Hepatocyte (in vitro differentiated cells): ENCODE results near the gene PSAPL1. TPM values are rescaled to one million over a fixed set of nuclear protein-coding genes. Genes with fewer than 3 reads are reported as not detected.

Experiments
- DNase-seq: peaks from one replicate; pipeline ENCODE4 v3.0.0-alpha.2; 2016; ENCODE audit warnings: low spot score
- H2AFZ ChIP-seq: fragments of 200-600 bp; sonication (generic); 2 replicates; pipeline ENCODE4 v1.6.0; 2016; ENCODE audit warnings: antibody characterized with exemption, mild to moderate bottlenecking
- H3K27ac ChIP-seq: fragments of 200-600 bp; sonication (generic); 2 replicates; pipeline ENCODE4 v1.5.1; 2016; ENCODE audit warnings: mild to moderate bottlenecking
- H3K27me3 ChIP-seq: fragments of 200-600 bp; sonication (generic); 2 replicates; pipeline ENCODE4 v1.6.1; 2016
- H3K36me3 ChIP-seq: fragments of 200-600 bp; sonication (generic); replicated peaks from 2 replicates; pipeline ENCODE4 v1.5.1; 2016; ENCODE audit warnings: low read depth; ENCODE audit not compliant: insufficient read depth
- H3K4me1 ChIP-seq: fragments of 200-600 bp; sonication (generic); 2 replicates; pipeline ENCODE4 v1.5.1; 2016; ENCODE audit warnings: mild to moderate bottlenecking, moderate library complexity; ENCODE audit not compliant: insufficient read depth
- H3K4me2 ChIP-seq: fragments of 200-600 bp; sonication (generic); 2 replicates; pipeline ENCODE4 v1.6.0; 2016
- H3K4me3 ChIP-seq: fragments of 200-600 bp; sonication (generic); 2 replicates; pipeline ENCODE4 v1.5.1; 2016; ENCODE audit warnings: mild to moderate bottlenecking
- H3K79me2 ChIP-seq: fragments of 200-600 bp; sonication (generic); 2 replicates; pipeline ENCODE4 v1.6.0; 2017; ENCODE audit warnings: mild to moderate bottlenecking
- H3K9me2 ChIP-seq: fragments of 200-600 bp; sonication (generic); replicated peaks from 2 replicates; pipeline ENCODE4 v1.6.0; 2017; ENCODE audit warnings: mild to moderate bottlenecking; ENCODE audit not compliant: insufficient read depth
- H3K9me3 ChIP-seq: fragments of 200-600 bp; sonication (generic); 2 replicates; pipeline ENCODE4 v1.5.1; 2016; ENCODE audit warnings: low read depth, mild to moderate bottlenecking
- H4K20me1 ChIP-seq: fragments of 200-600 bp; sonication (generic); 2 replicates; pipeline ENCODE4 v1.6.0; 2016; ENCODE audit warnings: mild to moderate bottlenecking; ENCODE audit not compliant: insufficient read depth, poor library complexity, severe bottlenecking
- EZH2 ChIP-seq: fragments of 200-600 bp; sonication (generic); IDR thresholded peaks from 2 replicates; pipeline ENCODE4 v1.6.1; 2016; ENCODE audit warnings: antibody characterized with exemption, mild to moderate bottlenecking, borderline replicate concordance
- EZH2phosphoT487 ChIP-seq: fragments of 200-600 bp; sonication (generic); IDR thresholded peaks from one replicate; pipeline ENCODE4 v1.6.1; 2018; ENCODE audit warnings: antibody characterized with exemption, mild to moderate bottlenecking, low read depth, moderate library complexity; ENCODE audit not compliant: unreplicated experiment, severe bottlenecking
- WGBS: methylation state at CpG from one replicate; pipeline ENCODE4 v1.1.6; 2016; ENCODE audit warnings: low lambda C conversion rate; ENCODE audit errors: missing lambda C conversion rate; 5-methylcytosine and 5-hydroxymethylcytosine counted together
- polyA plus RNA-seq: library from polyadenylated mRNA; unstranded; fragments of >200 nt; fragmentation: Nextera tagmentation; extraction: Ambion mirVana; gene quantifications from 2 replicates; pipeline ENCODE4 v1.2.1, GENCODE V29; 2016
- total RNA-seq: library from RNA; depleted of rRNA; stranded (reverse); fragments of >200 nt; gene quantifications from 2 replicates; pipeline ENCODE4 v1.2.3, GENCODE V29; 2014
- TF ChIP-seq, protein P1 (sequence below): fragments of 200-600 bp; sonication (generic); IDR thresholded peaks from 2 replicates; pipeline ENCODE4 v1.5.1; 2016; ENCODE audit warnings: antibody characterized with exemption, mild to moderate bottlenecking; ENCODE audit not compliant: poor library complexity

Gene PSAPL1
- total and polyA plus RNA-seq, 2 experiments from 2014 or later, result 4.3 to 4.4 TPM

DNA sequence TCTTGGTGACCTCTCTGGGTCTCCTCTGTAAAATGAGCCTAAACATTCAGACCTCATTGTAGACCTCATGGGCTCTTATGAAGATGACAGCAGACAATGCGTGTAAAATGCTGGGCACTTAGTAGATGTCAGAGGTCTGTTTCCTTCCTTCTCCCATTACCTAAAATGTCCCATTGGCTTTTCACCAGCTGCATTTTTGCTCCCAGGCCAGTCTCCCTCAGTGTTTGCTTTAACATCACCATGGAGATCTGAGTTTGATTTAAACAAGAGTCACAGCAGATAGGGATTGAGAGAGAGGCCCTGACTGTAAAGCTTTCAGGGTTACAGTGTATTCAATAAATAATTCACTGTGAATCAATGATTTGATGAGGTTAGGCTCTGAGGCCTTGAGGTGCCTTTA is 24.3 kb downstream of the PSAPL1 start:
- TF ChIP-seq, protein P1, sequence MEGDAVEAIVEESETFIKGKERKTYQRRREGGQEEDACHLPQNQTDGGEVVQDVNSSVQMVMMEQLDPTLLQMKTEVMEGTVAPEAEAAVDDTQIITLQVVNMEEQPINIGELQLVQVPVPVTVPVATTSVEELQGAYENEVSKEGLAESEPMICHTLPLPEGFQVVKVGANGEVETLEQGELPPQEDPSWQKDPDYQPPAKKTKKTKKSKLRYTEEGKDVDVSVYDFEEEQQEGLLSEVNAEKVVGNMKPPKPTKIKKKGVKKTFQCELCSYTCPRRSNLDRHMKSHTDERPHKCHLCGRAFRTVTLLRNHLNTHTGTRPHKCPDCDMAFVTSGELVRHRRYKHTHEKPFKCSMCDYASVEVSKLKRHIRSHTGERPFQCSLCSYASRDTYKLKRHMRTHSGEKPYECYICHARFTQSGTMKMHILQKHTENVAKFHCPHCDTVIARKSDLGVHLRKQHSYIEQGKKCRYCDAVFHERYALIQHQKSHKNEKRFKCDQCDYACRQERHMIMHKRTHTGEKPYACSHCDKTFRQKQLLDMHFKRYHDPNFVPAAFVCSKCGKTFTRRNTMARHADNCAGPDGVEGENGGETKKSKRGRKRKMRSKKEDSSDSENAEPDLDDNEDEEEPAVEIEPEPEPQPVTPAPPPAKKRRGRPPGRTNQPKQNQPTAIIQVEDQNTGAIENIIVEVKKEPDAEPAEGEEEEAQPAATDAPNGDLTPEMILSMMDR, result no peak
- TF ChIP-seq EZH2 (no peak), EZH2phosphoT487 (no peak)
- WGBS, result 60% methylated on average over 1 of the region's 1 CpG
- Histone ChIP-seq H4K20me1 (no peaks in the 10 kb centered on the region), H3K36me3 (no peaks in the 10 kb centered on the region), H3K9me3 (peaks cover 10% of the 10 kb centered on the region), H3K4me3 (no peak overlapping the region), H3K4me1 (peaks cover 7% of the 10 kb centered on the region), H2AFZ (no peak overlapping the region), H3K79me2 (no peaks in the 10 kb centered on the region), H3K27ac (peak overlapping the region; percentile 40), H3K4me2 (no peak overlapping the region), H3K27me3 (no peaks in the 10 kb centered on the region), H3K9me2 (no peaks in the 10 kb centered on the region)
- DNase-seq, result no peak

DNA sequence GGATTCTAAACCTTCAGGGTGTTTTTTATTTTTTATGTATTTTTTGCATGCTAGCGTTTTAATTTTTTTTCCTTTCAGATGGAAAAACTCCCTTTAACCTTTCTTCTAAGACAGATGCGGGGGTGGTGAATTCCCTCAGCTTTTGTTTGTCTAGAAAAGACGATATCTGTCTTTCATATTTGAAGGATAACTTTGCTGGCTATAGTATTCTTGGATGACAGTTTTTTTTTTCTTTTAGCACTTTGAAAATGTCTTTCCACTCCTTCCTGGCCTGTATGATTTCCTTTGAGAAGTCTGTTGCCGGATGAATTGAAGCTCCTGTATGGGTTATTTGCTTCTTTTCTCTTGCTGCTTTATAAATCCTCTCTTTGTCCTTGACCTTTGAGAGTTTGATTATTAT is 26.6 kb downstream of the PSAPL1 start:
- no peaks in the 10 kb centered on the region for H3K4me1 ChIP-seq
- peaks cover 14% of the 10 kb centered on the region for H3K9me3 ChIP-seq
- H3K9me2 ChIP-seq, result no peaks in the 10 kb centered on the region
- H3K36me3 ChIP-seq, result no peaks in the 10 kb centered on the region
- no peak overlapping the region for H2AFZ ChIP-seq
- no peak overlapping the region for H3K4me3 ChIP-seq
- H3K4me2 ChIP-seq, result no peak overlapping the region
- H3K79me2 ChIP-seq, result no peaks in the 10 kb centered on the region
- DNase-seq, result no peak
- 91% methylated on average over 4 of the region's 4 CpGs for WGBS
- H4K20me1 ChIP-seq, result no peaks in the 10 kb centered on the region
- TF ChIP-seq, protein P1, result no peak
- TF ChIP-seq EZH2phosphoT487, result no peak
- no peaks in the 10 kb centered on the region for H3K27me3 ChIP-seq
- no peak overlapping the region for H3K27ac ChIP-seq

DNA sequence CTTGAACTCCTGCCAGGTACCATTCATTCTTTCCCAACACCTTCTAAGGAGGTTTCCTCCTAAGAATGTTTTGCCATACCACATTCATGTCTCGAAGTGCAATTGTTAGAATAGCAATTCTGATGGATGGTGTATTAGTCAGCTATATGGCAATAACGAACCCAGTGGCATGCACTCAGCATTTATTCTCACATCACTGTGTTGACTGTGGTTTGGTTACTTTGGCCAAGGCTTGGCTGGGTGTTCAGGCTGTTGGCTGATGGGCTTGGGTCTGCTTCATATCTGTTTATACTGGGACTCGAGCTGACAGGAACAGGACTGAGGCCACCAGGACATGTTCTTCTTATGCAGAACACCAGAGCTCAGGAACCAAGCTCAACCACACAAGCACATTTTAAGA is 31.7 kb downstream of the PSAPL1 start:
- H3K27ac ChIP-seq, result peak overlapping the region; percentile 83
- H3K4me2 ChIP-seq, result no peak overlapping the region

More for the DNA sequence above, 31.7 kb downstream of the PSAPL1 start:
- no peak overlapping the region for H3K4me3 ChIP-seq
- TF ChIP-seq, protein P1, result no peak
- TF ChIP-seq EZH2phosphoT487 (no peak), EZH2 (no peak)
- no peaks in the 10 kb centered on the region for H3K36me3 ChIP-seq
- WGBS, result 71% methylated on average over 3 of the region's 3 CpGs
- peaks cover 5% of the 10 kb centered on the region for H3K9me3 ChIP-seq
- H4K20me1 ChIP-seq, result no peaks in the 10 kb centered on the region
- no peaks in the 10 kb centered on the region for H3K27me3 ChIP-seq
- H2AFZ ChIP-seq, result no peak overlapping the region
- H3K79me2 ChIP-seq, result no peaks in the 10 kb centered on the region
- DNase-seq, result no peak
- H3K9me2 ChIP-seq, result no peaks in the 10 kb centered on the region
- H3K4me1 ChIP-seq, result peaks cover under 1% of the 10 kb centered on the region
